ENCODE data around the gene ZNF804B.
"Not testable (repeated sequence)": the region's sequence is repeated elsewhere in the genome, so short reads cannot be mapped to it uniquely, and the experiment has no call there.

ZNF804B gene

DNA sequence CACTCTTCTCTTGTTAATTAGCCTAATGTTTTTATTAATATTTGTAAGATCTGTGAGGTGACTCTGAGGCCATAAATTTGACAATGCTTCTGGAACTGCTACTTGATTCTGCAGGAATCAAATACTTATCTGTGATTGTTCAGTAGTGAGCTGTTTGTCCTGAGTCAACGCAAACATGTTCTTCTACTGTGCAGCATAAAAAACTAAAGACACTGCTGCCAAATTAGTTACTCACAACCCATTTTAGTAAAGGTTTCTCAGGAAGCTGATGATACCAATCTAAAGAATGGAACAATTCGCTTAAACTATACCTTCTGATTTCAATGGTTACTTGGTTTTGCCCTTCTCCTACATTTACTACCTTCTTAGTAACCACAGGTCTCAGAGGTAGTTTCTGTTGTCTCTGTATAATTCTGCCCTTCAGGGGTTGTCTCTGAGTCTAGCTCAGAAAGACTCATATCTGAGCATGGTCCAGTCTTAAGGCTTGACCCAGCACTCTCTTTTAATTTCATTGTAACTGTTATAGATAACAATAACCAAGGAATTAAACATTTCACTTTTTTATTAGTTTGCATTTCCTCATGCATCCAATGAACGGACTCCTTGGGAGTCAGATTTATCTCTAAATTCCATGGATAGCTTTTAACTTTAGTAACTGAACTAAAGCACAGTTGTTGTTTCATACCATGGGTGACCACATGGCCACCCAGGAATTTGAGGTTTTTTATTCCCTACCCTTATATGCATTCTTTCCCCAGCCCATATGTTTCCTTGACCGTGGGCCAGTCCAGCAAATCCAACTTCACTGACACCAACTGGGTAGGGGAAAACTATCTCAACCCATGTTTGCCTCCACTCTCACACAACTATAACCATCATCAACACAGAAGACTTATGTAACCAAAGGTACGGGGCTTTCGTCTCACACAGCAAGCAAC lies 345.5 kb downstream of the ZNF804B start:
- no peak for DNase-seq

GRCh38 chr7:89123871-89124270 lies 364.4 kb downstream of the ZNF804B start:
- no peak for DNase-seq

- no peak for DNase-seq
These were observed 370.3 kb downstream of the ZNF804B start for GRCh38 chr7:89129600-89130375.

DNA sequence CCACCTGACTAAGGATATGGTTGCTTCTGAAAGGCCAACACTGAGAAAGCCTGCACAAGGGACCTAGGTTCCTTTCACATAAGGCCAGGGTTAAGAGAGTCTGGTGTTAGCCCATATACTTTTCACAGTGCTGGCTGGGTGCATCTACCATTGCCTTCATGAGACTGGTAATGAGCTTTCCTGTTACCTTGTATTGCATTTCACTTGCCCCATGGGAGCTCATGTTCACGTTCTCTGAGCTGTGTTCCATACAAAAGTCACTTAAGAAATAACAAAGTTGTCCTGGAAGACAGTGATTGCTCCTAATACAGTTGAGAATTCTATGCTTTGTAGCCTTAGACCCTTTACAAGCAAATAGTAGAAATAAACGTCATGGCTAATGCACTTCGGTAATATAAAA lies 373.9 kb downstream of the ZNF804B start:
- DNase-seq = no peak

- no peak for DNase-seq
These were observed 374.3 kb downstream of the ZNF804B start for GRCh38 chr7:89133819-89134218.

- DNase-seq = no peak
These were observed 386.3 kb downstream of the ZNF804B start for GRCh38 chr7:89145801-89146200.

- no peak for DNase-seq
These were observed 400.6 kb downstream of the ZNF804B start for GRCh38 chr7:89160107-89160506.

GRCh38 chr7:89165421-89165820 lies 405.9 kb downstream of the ZNF804B start:
- no peak for DNase-seq

GRCh38 chr7:89170628-89171027 lies 411.1 kb downstream of the ZNF804B start:
- DNase-seq = no peak

GRCh38 chr7:89182116-89182515 lies 422.6 kb downstream of the ZNF804B start:
- no peak for DNase-seq

GRCh38 chr7:89183712-89184111 lies 424.2 kb downstream of the ZNF804B start:
- DNase-seq = no peak

DNA sequence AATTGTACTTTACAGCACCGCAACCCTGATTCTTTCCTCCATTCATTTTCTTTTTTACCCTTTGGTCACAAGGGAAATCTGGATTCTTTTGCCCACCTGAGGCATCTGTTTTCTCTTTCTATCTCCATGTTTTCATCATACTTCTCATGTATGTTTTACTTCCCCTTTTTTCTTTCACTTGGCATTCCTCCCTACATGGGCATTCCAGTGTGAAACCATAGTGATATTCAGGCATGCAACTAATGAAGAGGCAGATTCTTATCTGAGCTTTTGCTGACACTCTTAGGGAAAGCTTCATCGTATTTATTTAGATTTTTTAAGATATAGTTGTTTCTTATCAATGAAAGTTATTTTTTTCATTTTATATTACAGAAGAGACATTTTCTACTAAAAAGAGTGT lies 441.3 kb downstream of the ZNF804B start:
- no peak for DNase-seq

- DNase-seq = no peak
These were observed 464.4 kb downstream of the ZNF804B start for GRCh38 chr7:89223900-89224395.

DNA sequence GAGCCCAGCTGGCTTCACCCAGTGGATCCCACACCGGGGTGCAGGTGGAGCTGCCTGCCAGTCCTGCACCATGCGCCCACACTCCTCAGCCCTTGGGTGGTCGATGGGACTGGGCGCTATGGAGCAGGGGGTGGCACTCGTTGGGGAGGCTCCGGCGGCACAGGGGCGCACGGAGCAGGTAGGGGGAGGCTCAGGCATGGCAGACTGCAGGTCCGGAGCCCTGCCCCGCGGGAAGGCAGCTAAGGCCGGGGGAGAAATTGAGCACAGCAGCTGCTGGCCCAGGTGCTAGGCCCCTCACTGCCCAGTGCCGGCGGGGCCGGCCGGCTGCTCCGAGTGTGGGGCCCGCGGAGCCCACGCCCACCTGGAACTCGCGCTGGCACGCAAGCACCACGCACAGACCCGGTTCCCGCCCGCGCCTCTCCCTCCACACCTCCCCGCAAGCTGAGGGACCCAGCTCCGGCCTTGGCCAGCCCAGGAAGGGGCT lies 469.2 kb downstream of the ZNF804B start:
- not testable (repeated sequence) for DNase-seq

GRCh38 chr7:89238156-89238555 lies 478.7 kb downstream of the ZNF804B start:
- DNase-seq = no peak

DNA sequence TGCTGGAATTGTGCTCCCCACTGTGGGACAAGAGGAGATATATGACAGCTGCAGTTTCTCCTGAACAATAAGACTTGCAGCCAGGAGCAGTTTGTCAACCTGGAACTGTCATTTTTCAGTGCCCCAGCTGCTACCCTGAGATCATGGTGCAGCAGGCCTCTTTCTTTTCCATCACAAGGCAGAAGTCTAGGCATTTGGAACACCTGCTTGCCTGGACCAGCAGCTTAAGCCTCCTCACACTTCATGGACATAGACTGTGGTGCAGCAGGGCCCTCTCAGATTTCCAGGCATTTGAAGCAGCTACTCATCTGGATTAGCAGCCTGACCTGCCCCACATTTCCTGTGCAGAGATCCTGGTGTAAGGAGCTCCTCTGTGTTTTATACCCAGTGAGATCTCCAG lies 486.7 kb downstream of the ZNF804B start:
- no peak for DNase-seq

DNA sequence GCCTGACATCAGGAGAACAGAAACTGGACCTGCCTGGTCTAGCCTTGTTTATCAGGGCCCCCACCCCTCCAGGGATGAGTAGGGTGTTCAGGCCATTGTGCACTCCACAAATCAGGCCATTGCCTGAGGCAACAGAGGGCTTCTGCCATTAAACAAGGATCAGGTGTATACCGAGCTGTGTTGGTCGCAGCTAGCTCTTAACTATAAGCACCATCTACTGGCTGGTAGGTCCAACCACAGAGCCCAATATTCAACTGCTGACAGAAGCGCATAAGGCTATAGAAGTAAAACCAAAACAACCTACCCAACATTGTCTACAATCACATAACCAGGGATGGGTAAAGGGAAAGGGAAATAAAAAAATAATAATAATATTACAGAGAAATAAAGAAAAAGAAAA lies 487.7 kb downstream of the ZNF804B start:
- DNase-seq = no peak

DNA sequence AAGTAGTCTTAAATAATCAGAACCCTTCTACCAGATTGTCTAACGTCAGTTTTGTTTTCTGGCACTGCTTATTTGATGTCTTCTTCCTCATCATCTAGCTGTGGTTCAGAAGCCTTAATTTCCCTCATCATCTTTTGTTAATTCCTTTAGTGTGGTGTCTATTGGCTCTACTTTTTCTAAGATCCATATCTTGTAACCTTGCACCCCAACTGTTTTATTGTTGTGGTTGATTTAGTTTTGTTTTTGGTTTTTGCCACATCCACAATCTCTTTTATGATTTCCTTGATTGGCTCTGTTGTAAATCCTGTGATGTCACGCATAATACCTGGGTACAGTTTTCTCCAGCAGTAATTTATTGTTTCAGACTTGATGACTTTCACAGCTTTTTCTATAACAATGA lies 499.6 kb downstream of the ZNF804B start:
- DNase-seq = no peak

DNA sequence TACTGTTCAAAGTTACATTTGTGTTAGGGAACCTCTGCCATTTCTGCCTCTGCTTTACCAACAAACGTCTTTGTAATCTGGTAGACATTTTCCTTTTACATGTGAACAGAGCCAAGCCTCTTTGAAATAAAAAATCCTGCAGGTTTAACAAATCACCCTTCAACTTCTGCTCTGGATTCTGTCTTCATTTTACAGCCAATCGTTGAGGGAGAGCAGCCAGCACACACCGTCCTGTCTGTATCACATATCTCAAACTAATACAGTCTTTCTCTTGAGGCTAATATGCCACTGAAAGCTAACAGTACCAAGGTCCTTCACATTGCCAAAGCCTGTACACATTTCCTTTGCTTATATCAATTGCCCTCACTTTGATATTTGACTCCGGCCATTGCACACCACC lies 504.6 kb downstream of the ZNF804B start:
- DNase-seq = no peak

DNA sequence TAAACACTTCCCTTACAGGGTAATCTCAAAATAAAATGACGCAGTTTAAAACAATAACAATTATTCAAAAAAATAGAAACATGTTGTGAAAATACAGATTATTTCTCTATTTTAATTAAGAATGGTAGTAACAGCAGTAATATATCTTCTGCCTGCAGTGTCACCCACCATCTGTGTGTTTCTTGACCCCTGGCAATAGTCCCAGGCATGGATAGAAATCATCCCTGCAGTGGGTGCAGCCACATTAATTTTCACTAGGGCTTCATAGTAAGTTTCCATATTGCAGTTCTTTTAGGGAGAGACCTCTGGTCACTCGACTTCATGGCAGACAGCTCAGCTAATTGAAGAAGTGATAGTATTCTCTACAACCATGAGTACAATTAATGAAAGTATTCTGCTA lies 506.1 kb downstream of the ZNF804B start:
- no peak for DNase-seq

GRCh38 chr7:89283302-89283701 lies 523.8 kb downstream of the ZNF804B start:
- DNase-seq = no peak

GRCh38 chr7:89308535-89308934 lies 549.0 kb downstream of the ZNF804B start:
- no peak for DNase-seq

- no peak for DNase-seq
These were observed 552.4 kb downstream of the ZNF804B start for GRCh38 chr7:89311886-89312285.

GRCh38 chr7:89312551-89312950 lies 553.1 kb downstream of the ZNF804B start:
- no peak for DNase-seq
